HCT116 (cell line): ENCODE results near the gene GNB5. TPM values are rescaled to one million over a fixed set of nuclear protein-coding genes. Genes with fewer than 3 reads are reported as not detected.

Source experiments
- ATAC-seq: fragments of 200-7000 bp; cut with Tn5 transposase; 2 replicates; pipeline ENCODE4 v1.9.1; 2020; ENCODE audit warnings: mild to moderate bottlenecking, moderate library complexity
- BruUV-seq: library from RNA; stranded (reverse); fragments of 400-500 nt; replicated peaks from 2 replicates; lab custom pipeline; 2021; lab: Mats Ljungman, UMichigan
- CTCF ChIA-PET: fragments of 300-600 bp; sonication (Branson Sonifier 250); formaldehyde crosslinking; loops from one replicate; lab custom pipeline; 2021; ENCODE audit warnings: antibody characterized with exemption; lab: Charles Lee
- POLR2A ChIA-PET: fragments of 300-600, 350-600 bp; sonication (Branson Sonifier 250); formaldehyde crosslinking; loops from one replicate; lab custom pipeline; 2021; ENCODE audit warnings: antibody characterized with exemption; lab: Charles Lee
- RAD21 ChIA-PET, 2 experiments: fragments of 300-600 bp; sonication (Branson Sonifier 250); formaldehyde crosslinking; loops; one replicate each; lab custom pipeline; 2023; ENCODE audit warnings: low total read pairs in 2 of 2; ENCODE audit not compliant: uncharacterized antibody in 2 of 2, unreplicated experiment in 2 of 2, low non-redundant PET in 1 of 2; lab: Charles Lee
- DNase-seq: peaks from one replicate; pipeline ENCODE4 v3.0.0-alpha.2; 2010; ENCODE audit warnings: low read depth, low spot score
- H2AFZ ChIP-seq: fragments of 200-600 bp; shearing (Covaris generic), sonication (generic); 2 replicates; pipeline ENCODE4 v1.6.1; 2017; ENCODE audit warnings: low read depth, mixed run types, mixed read lengths, antibody characterized with exemption, low read length; ENCODE audit not compliant: poor library complexity, severe bottlenecking
- H3K27ac ChIP-seq: 2 replicates; pipeline ENCODE4 v1.5.1; 2012; ENCODE audit warnings: low read depth, low read length
- H3K27me3 ChIP-seq: fragments of 200-600 bp; sonication (generic); 2 replicates; pipeline ENCODE4 v1.6.1; 2016; ENCODE audit warnings: mixed run types, low read length, mixed read lengths; ENCODE audit not compliant: insufficient read depth
- H3K36me3 ChIP-seq, 2 experiments: fragments of 200-500 bp in 1 of 2; fragments of 200-600 bp in 1 of 2; sonication (Bioruptor generic) in 1 of 2; sonication (generic) in 1 of 2; 2 replicates each; pipeline versions ENCODE4 v1.5.1 to v1.6.1; 2014 to 2016; ENCODE audit warnings: low read length in 2 of 2, inconsistent platforms in 1 of 2, mixed read lengths in 1 of 2, mixed run types in 1 of 2; ENCODE audit not compliant: insufficient read depth in 2 of 2, control insufficient read depth in 1 of 2
- H3K4me1 ChIP-seq, 2 experiments: fragments of 200-600 bp in 1 of 2; sonication (generic) in 1 of 2; 2 replicates each; pipeline versions ENCODE4 v1.5.1 to v1.6.1; 2012 to 2017; ENCODE audit warnings: low read length in 2 of 2, inconsistent platforms in 1 of 2, mild to moderate bottlenecking in 1 of 2, mixed read lengths in 1 of 2, mixed run types in 1 of 2, moderate library complexity in 1 of 2; ENCODE audit not compliant: insufficient read depth in 2 of 2, control insufficient read depth in 1 of 2
- H3K4me2 ChIP-seq: fragments of 200-600 bp; sonication (generic); 2 replicates; pipeline ENCODE4 v1.6.1; 2017; ENCODE audit warnings: mixed run types, low read length, mixed read lengths
- H3K4me3 ChIP-seq, 2 experiments: fragments of 200-600 bp in 1 of 2; sonication (generic) in 1 of 2; replicated peaks in 1 of 2; 2 replicates each; pipeline ENCODE4 v1.5.1; 2011 to 2016; ENCODE audit warnings: low read length in 2 of 2, control low read depth in 1 of 2, low read depth in 1 of 2, mild to moderate bottlenecking in 1 of 2, mixed read lengths in 1 of 2, mixed run types in 1 of 2
- H3K79me2 ChIP-seq: fragments of 200-600 bp; sonication (generic); 2 replicates; pipeline ENCODE4 v1.6.1; 2017; ENCODE audit warnings: mild to moderate bottlenecking, mixed run types, low read length, moderate library complexity, mixed read lengths; ENCODE audit not compliant: insufficient read depth
- H3K9ac ChIP-seq: fragments of 200-600 bp; sonication (generic); 2 replicates; pipeline ENCODE4 v1.6.1; 2016; ENCODE audit warnings: low read length, mixed read lengths
- H3K9me2 ChIP-seq: fragments of 200-600 bp; sonication (generic), shearing (Covaris generic); 2 replicates; pipeline ENCODE4 v1.6.1; 2017; ENCODE audit warnings: mixed run types, mild to moderate bottlenecking, moderate library complexity; ENCODE audit not compliant: insufficient read depth
- H3K9me3 ChIP-seq, 2 experiments: fragments of 200-500 bp in 1 of 2; fragments of 200-600 bp in 1 of 2; sonication (Bioruptor generic) in 1 of 2; sonication (generic) in 1 of 2; 2 replicates each; pipeline ENCODE4 v1.6.1; 2014 to 2017; ENCODE audit warnings: low read length in 2 of 2, mixed read lengths in 2 of 2, inconsistent platforms in 1 of 2, low read depth in 1 of 2, mild to moderate bottlenecking in 1 of 2, mixed run types in 1 of 2, moderate library complexity in 1 of 2; ENCODE audit not compliant: control insufficient read depth in 1 of 2, insufficient read depth in 1 of 2
- H4K20me1 ChIP-seq: fragments of 200-600 bp; sonication (generic), shearing (Covaris generic); 2 replicates; pipeline ENCODE4 v1.6.1; 2017; ENCODE audit warnings: mixed run types, mild to moderate bottlenecking, moderate library complexity; ENCODE audit not compliant: insufficient read depth
- CBX3 ChIP-seq: IDR thresholded peaks from 2 replicates; pipeline ENCODE4 v1.6.1; 2012; ENCODE audit warnings: low read depth
- CTCF ChIP-seq, 3 experiments: fragments of 200-600 bp in 1 of 3; sonication (generic) in 1 of 3; IDR thresholded peaks in 2 of 3; conservative IDR thresholded peaks in 1 of 3; 2 replicates each; pipeline ENCODE4 v1.5.1; 2012 to 2017; ENCODE audit warnings: low read depth in 2 of 3, low read length in 2 of 3, antibody characterized with exemption in 1 of 3, borderline replicate concordance in 1 of 3, control low read depth in 1 of 3, mild to moderate bottlenecking in 1 of 3, mixed read lengths in 1 of 3, mixed run types in 1 of 3, moderate library complexity in 1 of 3; ENCODE audit not compliant: insufficient read depth in 1 of 3
- EGR1 ChIP-seq: IDR thresholded peaks from 2 replicates; pipeline ENCODE4 v1.6.1; 2012; ENCODE audit warnings: low read depth
- EZH2 ChIP-seq: fragments of 200-600 bp; sonication (generic); IDR thresholded peaks from 2 replicates; pipeline ENCODE4 v1.6.1; 2017; ENCODE audit warnings: antibody characterized with exemption, mixed run types
- EZH2phosphoT487 ChIP-seq: fragments of 200-600 bp; IDR thresholded peaks from 2 replicates; pipeline ENCODE4 v1.6.1; 2018; ENCODE audit warnings: antibody characterized with exemption, borderline replicate concordance
- FOSL1 ChIP-seq: IDR thresholded peaks from 2 replicates; pipeline ENCODE4 v1.6.1; 2012; ENCODE audit warnings: low read depth
- JUND ChIP-seq: IDR thresholded peaks from 2 replicates; pipeline ENCODE4 v1.6.1; 2012
- MAX ChIP-seq: IDR thresholded peaks from 2 replicates; pipeline ENCODE4 v1.6.1; 2012
- POLR2AphosphoS5 ChIP-seq: IDR thresholded peaks from 2 replicates; pipeline ENCODE4 v1.6.1; 2011; ENCODE audit warnings: mild to moderate bottlenecking, low read depth, low read length, moderate library complexity
- RAD21 ChIP-seq: IDR thresholded peaks from 2 replicates; pipeline ENCODE4 v1.6.1; 2012; ENCODE audit warnings: low read depth, mild to moderate bottlenecking
- SIN3A ChIP-seq: IDR thresholded peaks from 2 replicates; pipeline ENCODE4 v1.6.1; 2012; ENCODE audit warnings: low read depth
- SP1 ChIP-seq: IDR thresholded peaks from 2 replicates; pipeline ENCODE4 v1.6.1; 2012; ENCODE audit warnings: low read depth
- SRF ChIP-seq: IDR thresholded peaks from 2 replicates; pipeline ENCODE4 v1.6.1; 2012; ENCODE audit warnings: low read depth
- TCF7L2 ChIP-seq: IDR thresholded peaks from 2 replicates; pipeline ENCODE4 v1.7.0; 2011; ENCODE audit warnings: borderline replicate concordance, inconsistent platforms; ENCODE audit not compliant: insufficient read depth, insufficient read length; ENCODE audit errors: extremely low read depth
- YY1 ChIP-seq: IDR thresholded peaks from 2 replicates; pipeline ENCODE4 v1.6.1; 2011; ENCODE audit warnings: low read length, low read depth, moderate library complexity, mild to moderate bottlenecking; ENCODE audit not compliant: insufficient replicate concordance; ENCODE audit errors: extremely low read depth
- ZNF274 ChIP-seq: fragments of 200-500 bp; sonication (Bioruptor generic); IDR thresholded peaks from 2 replicates; pipeline ENCODE4 v1.6.1; 2014; ENCODE audit warnings: mild to moderate bottlenecking, low read depth, low read length, inconsistent platforms
- intact Hi-C: fragments of 100-400 bp; cut with micrococcal nuclease; formaldehyde crosslinking; loops from 2 replicates; pipeline ENCODE4 v1.10.0; 2022
- total RNA-seq: library from RNA; stranded (reverse); gene quantifications from one replicate; pipeline ENCODE4 v1.2.1, GENCODE V29; 2021; ENCODE audit not compliant: unreplicated experiment
- TF ChIP-seq, protein P1 (sequence below): IDR thresholded peaks from 2 replicates; pipeline ENCODE4 v1.6.1; 2011; ENCODE audit warnings: mild to moderate bottlenecking, low read length, moderate library complexity; ENCODE audit not compliant: insufficient replicate concordance; ENCODE audit errors: extremely low read depth
- TF ChIP-seq, protein P2 (sequence below): IDR thresholded peaks from 2 replicates; pipeline ENCODE4 v1.6.1; 2012; ENCODE audit warnings: low read depth

Gene GNB5
- total RNA-seq, 1 experiment from 2014 or later, result 27.6 TPM

- TF ChIP-seq POLR2AphosphoS5, result no peak
- no peak for TF ChIP-seq SIN3A
- no peak for TF ChIP-seq YY1
- TF ChIP-seq JUND, result no peak
- no peak for TF ChIP-seq ZNF274
- TF ChIP-seq, protein P1, sequence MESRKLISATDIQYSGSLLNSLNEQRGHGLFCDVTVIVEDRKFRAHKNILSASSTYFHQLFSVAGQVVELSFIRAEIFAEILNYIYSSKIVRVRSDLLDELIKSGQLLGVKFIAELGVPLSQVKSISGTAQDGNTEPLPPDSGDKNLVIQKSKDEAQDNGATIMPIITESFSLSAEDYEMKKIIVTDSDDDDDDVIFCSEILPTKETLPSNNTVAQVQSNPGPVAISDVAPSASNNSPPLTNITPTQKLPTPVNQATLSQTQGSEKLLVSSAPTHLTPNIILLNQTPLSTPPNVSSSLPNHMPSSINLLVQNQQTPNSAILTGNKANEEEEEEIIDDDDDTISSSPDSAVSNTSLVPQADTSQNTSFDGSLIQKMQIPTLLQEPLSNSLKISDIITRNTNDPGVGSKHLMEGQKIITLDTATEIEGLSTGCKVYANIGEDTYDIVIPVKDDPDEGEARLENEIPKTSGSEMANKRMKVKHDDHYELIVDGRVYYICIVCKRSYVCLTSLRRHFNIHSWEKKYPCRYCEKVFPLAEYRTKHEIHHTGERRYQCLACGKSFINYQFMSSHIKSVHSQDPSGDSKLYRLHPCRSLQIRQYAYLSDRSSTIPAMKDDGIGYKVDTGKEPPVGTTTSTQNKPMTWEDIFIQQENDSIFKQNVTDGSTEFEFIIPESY, result no peak
- no peak for TF ChIP-seq CBX3
- TF ChIP-seq CTCF (IDR thresholded peaks at IDR 0.05 in 2 of 3, conservative IDR thresholded peaks at IDR 0.05 in 1 of 3; ENCODE audit: borderline replicate concordance in 1 of 3, insufficient read depth in 1 of 3, low read depth in 2 of 3, low read length in 2 of 3), result no peak
- TF ChIP-seq EGR1, result no peak
- no peak for TF ChIP-seq RAD21
- TF ChIP-seq EZH2, result no peak
- no peak for TF ChIP-seq MAX
- TF ChIP-seq FOSL1, result no peak
- no peak for TF ChIP-seq SP1
- TF ChIP-seq EZH2phosphoT487, result no peak
- TF ChIP-seq TCF7L2, result no peak
- TF ChIP-seq, protein P2, sequence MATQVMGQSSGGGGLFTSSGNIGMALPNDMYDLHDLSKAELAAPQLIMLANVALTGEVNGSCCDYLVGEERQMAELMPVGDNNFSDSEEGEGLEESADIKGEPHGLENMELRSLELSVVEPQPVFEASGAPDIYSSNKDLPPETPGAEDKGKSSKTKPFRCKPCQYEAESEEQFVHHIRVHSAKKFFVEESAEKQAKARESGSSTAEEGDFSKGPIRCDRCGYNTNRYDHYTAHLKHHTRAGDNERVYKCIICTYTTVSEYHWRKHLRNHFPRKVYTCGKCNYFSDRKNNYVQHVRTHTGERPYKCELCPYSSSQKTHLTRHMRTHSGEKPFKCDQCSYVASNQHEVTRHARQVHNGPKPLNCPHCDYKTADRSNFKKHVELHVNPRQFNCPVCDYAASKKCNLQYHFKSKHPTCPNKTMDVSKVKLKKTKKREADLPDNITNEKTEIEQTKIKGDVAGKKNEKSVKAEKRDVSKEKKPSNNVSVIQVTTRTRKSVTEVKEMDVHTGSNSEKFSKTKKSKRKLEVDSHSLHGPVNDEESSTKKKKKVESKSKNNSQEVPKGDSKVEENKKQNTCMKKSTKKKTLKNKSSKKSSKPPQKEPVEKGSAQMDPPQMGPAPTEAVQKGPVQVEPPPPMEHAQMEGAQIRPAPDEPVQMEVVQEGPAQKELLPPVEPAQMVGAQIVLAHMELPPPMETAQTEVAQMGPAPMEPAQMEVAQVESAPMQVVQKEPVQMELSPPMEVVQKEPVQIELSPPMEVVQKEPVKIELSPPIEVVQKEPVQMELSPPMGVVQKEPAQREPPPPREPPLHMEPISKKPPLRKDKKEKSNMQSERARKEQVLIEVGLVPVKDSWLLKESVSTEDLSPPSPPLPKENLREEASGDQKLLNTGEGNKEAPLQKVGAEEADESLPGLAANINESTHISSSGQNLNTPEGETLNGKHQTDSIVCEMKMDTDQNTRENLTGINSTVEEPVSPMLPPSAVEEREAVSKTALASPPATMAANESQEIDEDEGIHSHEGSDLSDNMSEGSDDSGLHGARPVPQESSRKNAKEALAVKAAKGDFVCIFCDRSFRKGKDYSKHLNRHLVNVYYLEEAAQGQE, result no peak
- no peak for TF ChIP-seq SRF
- Histone ChIP-seq H3K9ac (no peak overlapping the region), H4K20me1 (no peaks in the 10 kb centered on the region), H3K9me2 (no peaks in the 10 kb centered on the region), H3K27me3 (no peaks in the 10 kb centered on the region), H3K79me2 (no peaks in the 10 kb centered on the region), H3K9me3 (no peaks in the 10 kb centered on the region), H3K4me3 (no peak overlapping the region), H3K4me1 (peaks cover 0 to 13% of the 10 kb centered on the region in 2 experiments; a peak in 3 of 4 replicates), H2AFZ (no peak overlapping the region), H3K27ac (no peak overlapping the region), H3K4me2 (no peak overlapping the region), H3K36me3 (no peaks in the 10 kb centered on the region)
- no peak for ATAC-seq
- intact Hi-C loops, result no loop called here
- ChIA-PET POLR2A (interaction anchor here (1.0 kb wide), 1 partner anchor 109 kb away, joined by 3 read pairs; the partner anchor contains the start of gene LEO1), RAD21 (interaction anchor here in 1 of 2 experiments (1.1 kb wide), 1 partner anchor 60 kb away, joined by 3 read pairs; no protein-coding TSS in a partner anchor), CTCF (no interaction called here)
- BruUV-seq, result no TSS peak
- DNase-seq, result no peak
These were observed 110.3 kb downstream of the GNB5 start for GRCh38 chr15:52080706-52081392.
